ENCODE data around the gene PCOLCE2. TPM values are rescaled to one million over a fixed set of nuclear protein-coding genes. Genes with fewer than 3 reads are reported as not detected.

The PCOLCE2 gene
- total RNA-seq, 1 experiment from 2014 or later, result 13.5 TPM

DNA sequence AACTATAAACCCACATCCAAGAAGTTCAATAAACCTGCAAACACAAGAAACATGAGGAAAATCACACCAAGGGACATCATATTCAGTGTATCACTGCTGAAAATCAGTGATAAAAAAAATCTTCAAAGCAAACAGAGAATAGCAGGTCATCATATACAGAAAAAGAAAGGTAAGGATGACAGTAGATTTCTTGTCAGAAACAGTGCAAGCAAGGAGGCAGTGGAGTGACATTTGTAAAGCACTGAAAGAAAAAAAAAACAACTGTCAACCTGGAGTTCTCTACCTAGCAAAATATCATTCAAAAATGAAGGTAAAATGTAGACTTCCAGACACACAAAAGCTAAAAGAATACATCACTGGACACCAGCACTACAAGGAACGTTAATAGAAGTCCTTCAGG lies 93.6 kb downstream of the PCOLCE2 start:
- peaks cover 24% of the 10 kb centered on the region for H3K4me1 Mint-ChIP-seq
- CTCF ChIA-PET, result no interaction called here
- no peaks in the 10 kb centered on the region for H3K27me3 Mint-ChIP-seq (ENCODE audit: low read depth)

DNA sequence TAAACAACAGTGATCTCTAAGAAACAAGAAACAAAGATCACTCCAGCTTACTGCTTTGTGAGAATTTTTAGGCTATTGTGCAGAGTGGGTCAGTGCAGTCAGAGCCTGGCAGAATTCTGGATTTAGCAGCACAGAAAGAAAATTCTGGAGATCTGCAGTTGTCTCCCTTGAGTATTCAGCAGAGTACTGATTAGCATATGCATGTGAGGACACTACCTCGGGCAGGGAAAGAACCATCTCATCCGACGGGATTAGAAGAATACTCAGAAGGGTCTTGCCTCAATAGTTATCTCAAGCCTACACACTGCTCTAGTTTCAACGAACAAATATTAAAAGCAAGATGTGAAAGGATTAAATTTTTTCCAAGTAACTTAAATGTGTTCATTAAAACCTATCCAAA lies 94.4 kb downstream of the PCOLCE2 start:
- no peaks in the 10 kb centered on the region for H3K27me3 Mint-ChIP-seq (ENCODE audit: low read depth)
- ChIA-PET CTCF (no interaction called here), POLR2A (no interaction called here)
- TF ChIP-seq, protein P1, sequence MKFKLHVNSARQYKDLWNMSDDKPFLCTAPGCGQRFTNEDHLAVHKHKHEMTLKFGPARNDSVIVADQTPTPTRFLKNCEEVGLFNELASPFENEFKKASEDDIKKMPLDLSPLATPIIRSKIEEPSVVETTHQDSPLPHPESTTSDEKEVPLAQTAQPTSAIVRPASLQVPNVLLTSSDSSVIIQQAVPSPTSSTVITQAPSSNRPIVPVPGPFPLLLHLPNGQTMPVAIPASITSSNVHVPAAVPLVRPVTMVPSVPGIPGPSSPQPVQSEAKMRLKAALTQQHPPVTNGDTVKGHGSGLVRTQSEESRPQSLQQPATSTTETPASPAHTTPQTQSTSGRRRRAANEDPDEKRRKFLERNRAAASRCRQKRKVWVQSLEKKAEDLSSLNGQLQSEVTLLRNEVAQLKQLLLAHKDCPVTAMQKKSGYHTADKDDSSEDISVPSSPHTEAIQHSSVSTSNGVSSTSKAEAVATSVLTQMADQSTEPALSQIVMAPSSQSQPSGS (CRISPR knock-in tag; IDR thresholded peaks at IDR 0.05; ENCODE audit: borderline replicate concordance, low read depth), result no peak
- no peak for TF ChIP-seq RELA (CRISPR knock-in tag; IDR thresholded peaks at IDR 0.05; ENCODE audit: borderline replicate concordance)
- no peak for TF ChIP-seq ELF4 (CRISPR knock-in tag; IDR thresholded peaks at IDR 0.05; ENCODE audit: low read depth)
- no peak for TF ChIP-seq CTCF (IDR thresholded peaks at IDR 0.05)
- no peak for TF ChIP-seq SOX15 (CRISPR knock-in tag; IDR thresholded peaks at IDR 0.05)
- TF ChIP-seq RORB (CRISPR knock-in tag; IDR thresholded peaks at IDR 0.05), result no peak
- no peak for TF ChIP-seq NFYB (CRISPR knock-in tag; conservative IDR thresholded peaks at IDR 0.05; ENCODE audit: low read depth)
- TF ChIP-seq GRHL2 (CRISPR knock-in tag; IDR thresholded peaks at IDR 0.05; ENCODE audit: insufficient replicate concordance, severe bottlenecking), result no peak
- no peak for TF ChIP-seq ZNF512 (CRISPR knock-in tag; IDR thresholded peaks at IDR 0.05; ENCODE audit: borderline replicate concordance)
- TF ChIP-seq FOXK1 (CRISPR knock-in tag; IDR thresholded peaks at IDR 0.05), result no peak
- no peak for TF ChIP-seq ZNF232 (CRISPR knock-in tag; IDR thresholded peaks at IDR 0.05)
- TF ChIP-seq, protein P2, sequence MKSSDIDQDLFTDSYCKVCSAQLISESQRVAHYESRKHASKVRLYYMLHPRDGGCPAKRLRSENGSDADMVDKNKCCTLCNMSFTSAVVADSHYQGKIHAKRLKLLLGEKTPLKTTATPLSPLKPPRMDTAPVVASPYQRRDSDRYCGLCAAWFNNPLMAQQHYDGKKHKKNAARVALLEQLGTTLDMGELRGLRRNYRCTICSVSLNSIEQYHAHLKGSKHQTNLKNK (CRISPR knock-in tag; IDR thresholded peaks at IDR 0.05), result no peak
- no peak for TF ChIP-seq TEAD4 (CRISPR knock-in tag; IDR thresholded peaks at IDR 0.05)
- no peak for TF ChIP-seq SP1 (CRISPR knock-in tag; conservative IDR thresholded peaks at IDR 0.05)
- TF ChIP-seq, protein P3, sequence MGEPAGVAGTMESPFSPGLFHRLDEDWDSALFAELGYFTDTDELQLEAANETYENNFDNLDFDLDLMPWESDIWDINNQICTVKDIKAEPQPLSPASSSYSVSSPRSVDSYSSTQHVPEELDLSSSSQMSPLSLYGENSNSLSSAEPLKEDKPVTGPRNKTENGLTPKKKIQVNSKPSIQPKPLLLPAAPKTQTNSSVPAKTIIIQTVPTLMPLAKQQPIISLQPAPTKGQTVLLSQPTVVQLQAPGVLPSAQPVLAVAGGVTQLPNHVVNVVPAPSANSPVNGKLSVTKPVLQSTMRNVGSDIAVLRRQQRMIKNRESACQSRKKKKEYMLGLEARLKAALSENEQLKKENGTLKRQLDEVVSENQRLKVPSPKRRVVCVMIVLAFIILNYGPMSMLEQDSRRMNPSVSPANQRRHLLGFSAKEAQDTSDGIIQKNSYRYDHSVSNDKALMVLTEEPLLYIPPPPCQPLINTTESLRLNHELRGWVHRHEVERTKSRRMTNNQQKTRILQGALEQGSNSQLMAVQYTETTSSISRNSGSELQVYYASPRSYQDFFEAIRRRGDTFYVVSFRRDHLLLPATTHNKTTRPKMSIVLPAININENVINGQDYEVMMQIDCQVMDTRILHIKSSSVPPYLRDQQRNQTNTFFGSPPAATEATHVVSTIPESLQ (CRISPR knock-in tag; IDR thresholded peaks at IDR 0.05), result no peak
- no peak for TF ChIP-seq MYBL2 (CRISPR knock-in tag; IDR thresholded peaks at IDR 0.05)
- TF ChIP-seq, protein P4, sequence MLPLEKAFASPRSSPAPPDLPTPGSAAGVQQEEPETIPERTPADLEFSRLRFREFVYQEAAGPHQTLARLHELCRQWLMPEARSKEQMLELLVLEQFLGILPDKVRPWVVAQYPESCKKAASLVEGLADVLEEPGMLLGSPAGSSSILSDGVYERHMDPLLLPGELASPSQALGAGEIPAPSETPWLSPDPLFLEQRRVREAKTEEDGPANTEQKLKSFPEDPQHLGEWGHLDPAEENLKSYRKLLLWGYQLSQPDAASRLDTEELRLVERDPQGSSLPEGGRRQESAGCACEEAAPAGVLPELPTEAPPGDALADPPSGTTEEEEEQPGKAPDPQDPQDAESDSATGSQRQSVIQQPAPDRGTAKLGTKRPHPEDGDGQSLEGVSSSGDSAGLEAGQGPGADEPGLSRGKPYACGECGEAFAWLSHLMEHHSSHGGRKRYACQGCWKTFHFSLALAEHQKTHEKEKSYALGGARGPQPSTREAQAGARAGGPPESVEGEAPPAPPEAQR (CRISPR knock-in tag; IDR thresholded peaks at IDR 0.05), result no peak
- H3K27ac Mint-ChIP-seq, result peak overlapping the region; percentile 65; the same call in 1 of the 2 replicates
- peaks cover 29% of the 10 kb centered on the region for H3K4me1 Mint-ChIP-seq
- DNase-seq (ENCODE audit: low spot score) (no peak), ATAC-seq (peak; percentile 77)
- peaks cover 9% of the 10 kb centered on the region; the same call in 1 of the 2 replicates for H3K9me3 Mint-ChIP-seq
- peaks cover 9% of the 10 kb centered on the region for H3K36me3 Mint-ChIP-seq
- no peak overlapping the region for H3K4me3 Mint-ChIP-seq

More for the DNA sequence above, 93.6 kb downstream of the PCOLCE2 start:
- peaks cover 9% of the 10 kb centered on the region; the same call in 1 of the 2 replicates for H3K9me3 Mint-ChIP-seq
- no peak for DNase-seq (ENCODE audit: low spot score)
- POLR2A ChIA-PET, result no interaction called here
- no peak for ATAC-seq
- peaks cover 9% of the 10 kb centered on the region for H3K36me3 Mint-ChIP-seq
- H3K4me3 Mint-ChIP-seq, result no peak overlapping the region
- H3K27ac Mint-ChIP-seq, result no peak overlapping the region
- TF ChIP-seq, protein P1 (CRISPR knock-in tag; IDR thresholded peaks at IDR 0.05; ENCODE audit: borderline replicate concordance, low read depth), result no peak
- peak; percentile 85 for TF ChIP-seq ZNF317 (CRISPR knock-in tag; IDR thresholded peaks at IDR 0.05; ENCODE audit: borderline replicate concordance, low read depth)
